Measurements from ENCODE around the gene DISC1.

The DISC1 gene

GRCh38 chr1:231631717-231632116 lies 5.1 kb downstream of the DISC1 start:
- no peaks in the 10 kb centered on the region for H4K20me1 ChIP-seq (ENCODE audit: insufficient read depth, low read length)

GRCh38 chr1:231632119-231632518 lies 5.5 kb downstream of the DISC1 start:
- TF ChIP-seq CTCF (IDR thresholded peaks at IDR 0.05; ENCODE audit: low read length) = no peak
- TF ChIP-seq EZH2 (IDR thresholded peaks at IDR 0.05; ENCODE audit: borderline replicate concordance, low read length) = no peak
- H3K9ac ChIP-seq (ENCODE audit: low read length) = no peak overlapping the region

More at GRCh38 chr1:231631717-231632116, 5.1 kb downstream of the DISC1 start:
- H3K36me3 ChIP-seq (ENCODE audit: insufficient read depth, low read length) = no peaks in the 10 kb centered on the region
- no peak for TF ChIP-seq EZH2 (IDR thresholded peaks at IDR 0.05; ENCODE audit: borderline replicate concordance, low read length)
- TF ChIP-seq CTCF (IDR thresholded peaks at IDR 0.05; ENCODE audit: low read length) = no peak
- no peaks in the 10 kb centered on the region; the same call in 1 of the 2 replicates for H3K27me3 ChIP-seq (ENCODE audit: insufficient read depth, low read length)
- no peaks in the 10 kb centered on the region for H3K9me3 ChIP-seq (ENCODE audit: low read length)
- no peaks in the 10 kb centered on the region for H3K79me2 ChIP-seq (ENCODE audit: insufficient read depth, low read length)
- H3K27ac ChIP-seq (ENCODE audit: low read depth, low read length, poor library complexity, severe bottlenecking) = no peak overlapping the region
- H3K4me1 ChIP-seq (ENCODE audit: insufficient read depth, low read length, severe bottlenecking) = no peaks in the 10 kb centered on the region
- no peak overlapping the region for H3K9ac ChIP-seq (ENCODE audit: low read length)
- H3K9me2 ChIP-seq (ENCODE audit: low read depth, low read length) = no peaks in the 10 kb centered on the region
- no peaks in the 10 kb centered on the region for H3F3A ChIP-seq (ENCODE audit: insufficient read depth, low read length)
- no peak overlapping the region for H3K4me2 ChIP-seq (ENCODE audit: low read length)
- H3K4me3 ChIP-seq (ENCODE audit: low read depth, low read length, poor library complexity, severe bottlenecking) = no peak overlapping the region
- no peak overlapping the region for H2AFZ ChIP-seq (ENCODE audit: low read length)

GRCh38 chr1:231634323-231635013 lies 7.9 kb downstream of the DISC1 start:
- H3K4me1 ChIP-seq (ENCODE audit: insufficient read depth, low read length, severe bottlenecking) = no peaks in the 10 kb centered on the region
- H3K9me3 ChIP-seq (ENCODE audit: low read length) = no peaks in the 10 kb centered on the region
- H3K79me2 ChIP-seq (ENCODE audit: insufficient read depth, low read length) = no peaks in the 10 kb centered on the region
- H3K36me3 ChIP-seq (ENCODE audit: insufficient read depth, low read length) = no peaks in the 10 kb centered on the region
- no peaks in the 10 kb centered on the region for H3K9me2 ChIP-seq (ENCODE audit: low read depth, low read length)
- no peak for TF ChIP-seq EZH2 (IDR thresholded peaks at IDR 0.05; ENCODE audit: borderline replicate concordance, low read length)
- no peak for TF ChIP-seq CTCF (IDR thresholded peaks at IDR 0.05; ENCODE audit: low read length)
- H4K20me1 ChIP-seq (ENCODE audit: insufficient read depth, low read length) = no peaks in the 10 kb centered on the region
- H2AFZ ChIP-seq (ENCODE audit: low read length) = no peak overlapping the region
- H3K4me2 ChIP-seq (ENCODE audit: low read length) = no peak overlapping the region
- H3K27ac ChIP-seq (ENCODE audit: low read depth, low read length, poor library complexity, severe bottlenecking) = no peak overlapping the region
- no peak overlapping the region for H3K9ac ChIP-seq (ENCODE audit: low read length)
- no peak overlapping the region for H3K4me3 ChIP-seq (ENCODE audit: low read depth, low read length, poor library complexity, severe bottlenecking)
- H3F3A ChIP-seq (ENCODE audit: insufficient read depth, low read length) = no peaks in the 10 kb centered on the region
- no peaks in the 10 kb centered on the region; the same call in 1 of the 2 replicates for H3K27me3 ChIP-seq (ENCODE audit: insufficient read depth, low read length)

More at GRCh38 chr1:231632119-231632518, 5.5 kb downstream of the DISC1 start:
- H3K4me3 ChIP-seq (ENCODE audit: low read depth, low read length, poor library complexity, severe bottlenecking) = no peak overlapping the region
- H3F3A ChIP-seq (ENCODE audit: insufficient read depth, low read length) = no peaks in the 10 kb centered on the region
- no peaks in the 10 kb centered on the region for H4K20me1 ChIP-seq (ENCODE audit: insufficient read depth, low read length)
- H3K9me2 ChIP-seq (ENCODE audit: low read depth, low read length) = no peaks in the 10 kb centered on the region
- no peaks in the 10 kb centered on the region for H3K79me2 ChIP-seq (ENCODE audit: insufficient read depth, low read length)
- no peak overlapping the region for H3K27ac ChIP-seq (ENCODE audit: low read depth, low read length, poor library complexity, severe bottlenecking)
- H3K4me2 ChIP-seq (ENCODE audit: low read length) = no peak overlapping the region
- H3K4me1 ChIP-seq (ENCODE audit: insufficient read depth, low read length, severe bottlenecking) = no peaks in the 10 kb centered on the region
- no peaks in the 10 kb centered on the region for H3K9me3 ChIP-seq (ENCODE audit: low read length)
- H2AFZ ChIP-seq (ENCODE audit: low read length) = no peak overlapping the region
- no peaks in the 10 kb centered on the region; the same call in 1 of the 2 replicates for H3K27me3 ChIP-seq (ENCODE audit: insufficient read depth, low read length)
- H3K36me3 ChIP-seq (ENCODE audit: insufficient read depth, low read length) = no peaks in the 10 kb centered on the region

Data from OCI-LY1 (cell line).